Endothelial cell of umbilical vein (primary cell): Measurements from ENCODE around the gene SLFNL1. TPM values are rescaled to one million over a fixed set of nuclear protein-coding genes. Genes with fewer than 3 reads are reported as not detected.

Experiments used
- BruUV-seq: library from RNA; stranded (reverse); fragments of 400-500 nt; replicated peaks from 2 replicates; lab custom pipeline; 2021; lab: Mats Ljungman, UMichigan
- CTCF ChIA-PET: fragments of 300-600, 350-600 bp; sonication (Branson Sonifier 250); formaldehyde crosslinking; loops from one replicate; lab custom pipeline; 2021; ENCODE audit warnings: antibody characterized with exemption, inconsistent platforms; lab: Charles Lee
- POLR2A ChIA-PET: fragments of 300-600, 350-600 bp; sonication (Branson Sonifier 250); formaldehyde crosslinking; loops from one replicate; lab custom pipeline; 2021; ENCODE audit warnings: antibody characterized with exemption, inconsistent platforms; lab: Charles Lee
- DNase-seq: peaks from one replicate; pipeline ENCODE4 v3.0.0-alpha.2; 2011; ENCODE audit warnings: low read depth, low spot score
- FAIRE-seq: peaks from 2 replicates; lab custom pipeline; 2011; peaks lifted over from hg19 to GRCh38; lab: Jason Lieb, UNC
- H2AFZ ChIP-seq: 2 replicates; pipeline ENCODE4 v1.6.0; 2012; ENCODE audit warnings: low read depth, low read length, control low read depth, inconsistent platforms
- H3K27ac ChIP-seq: 2 replicates; pipeline ENCODE4 v1.5.1; 2011; ENCODE audit warnings: low read depth, mild to moderate bottlenecking, control low read depth, low read length, moderate library complexity; ENCODE audit not compliant: insufficient read depth
- H3K27me3 ChIP-seq, 2 experiments: 2 replicates each; pipeline versions ENCODE4 v1.6.0 to v1.6.1; 2011; ENCODE audit warnings: low read length in 2 of 2, mixed read lengths in 1 of 2; ENCODE audit not compliant: control insufficient read depth in 2 of 2, insufficient read depth in 2 of 2
- H3K36me3 ChIP-seq, 2 experiments: 2 replicates in 1 of 2; 3 replicates in 1 of 2; pipeline ENCODE4 v1.5.1; 2011; ENCODE audit warnings: low read length in 2 of 2, mild to moderate bottlenecking in 1 of 2, moderate library complexity in 1 of 2; ENCODE audit not compliant: control insufficient read depth in 2 of 2, insufficient read depth in 2 of 2; ENCODE audit errors: extremely low read depth in 1 of 2
- H3K4me1 ChIP-seq: 3 replicates; pipeline ENCODE4 v1.5.1; 2011; ENCODE audit warnings: mild to moderate bottlenecking, low read length; ENCODE audit not compliant: control insufficient read depth, insufficient read depth; ENCODE audit errors: extremely low read depth
- H3K4me2 ChIP-seq: 2 replicates; pipeline ENCODE4 v1.6.1; 2011; ENCODE audit warnings: low read length, control low read depth, mixed read lengths; ENCODE audit not compliant: insufficient read depth
- H3K4me3 ChIP-seq, 3 experiments: fragments of 200-600 bp in 1 of 3; sonication (generic), shearing (Covaris generic) in 1 of 3; replicated peaks in 1 of 3; 2 replicates each; pipeline ENCODE4 v1.5.1; 2011 to 2016; ENCODE audit warnings: control low read depth in 3 of 3, low read length in 3 of 3, mild to moderate bottlenecking in 2 of 3, inconsistent platforms in 1 of 3, low read depth in 1 of 3, moderate library complexity in 1 of 3; ENCODE audit not compliant: insufficient read depth in 1 of 3
- H3K79me2 ChIP-seq: 2 replicates; pipeline ENCODE4 v1.6.0; 2012; ENCODE audit warnings: low read length, inconsistent platforms; ENCODE audit not compliant: control insufficient read depth, insufficient read depth
- H3K9ac ChIP-seq: replicated peaks from 2 replicates; pipeline ENCODE3; 2011; ENCODE audit warnings: low read length, control low read depth; ENCODE audit not compliant: insufficient read depth; ENCODE audit errors: extremely low read depth
- H3K9me1 ChIP-seq: replicated peaks from 3 replicates; pipeline ENCODE4 v1.6.0; 2011; ENCODE audit warnings: mild to moderate bottlenecking, low read length; ENCODE audit not compliant: control insufficient read depth, insufficient read depth; ENCODE audit errors: extremely low read depth
- H3K9me3 ChIP-seq: replicated peaks from 2 replicates; pipeline ENCODE4 v1.5.1; 2012; ENCODE audit warnings: low read length, inconsistent platforms; ENCODE audit not compliant: control insufficient read depth, insufficient read depth
- H4K20me1 ChIP-seq: replicated peaks from 2 replicates; pipeline ENCODE3; 2011; ENCODE audit warnings: mild to moderate bottlenecking, low read length; ENCODE audit not compliant: control insufficient read depth, insufficient read depth; ENCODE audit errors: extremely low read depth
- EZH2 ChIP-seq: IDR thresholded peaks from 2 replicates; pipeline ENCODE4 v1.6.1; 2012; ENCODE audit warnings: borderline replicate concordance, low read depth, mild to moderate bottlenecking, moderate library complexity, low read length, inconsistent platforms; ENCODE audit not compliant: severe bottlenecking
- FOS ChIP-seq: IDR thresholded peaks from 2 replicates; pipeline ENCODE4 v1.6.1; 2011; ENCODE audit warnings: mild to moderate bottlenecking, low read length, moderate library complexity, borderline replicate concordance; ENCODE audit not compliant: insufficient read depth
- GATA2 ChIP-seq: IDR thresholded peaks from 2 replicates; pipeline ENCODE4 v1.7.0; 2011; ENCODE audit warnings: low read depth, mild to moderate bottlenecking, moderate library complexity, mixed read lengths, low read length; ENCODE audit not compliant: insufficient read length, insufficient read depth
- JUN ChIP-seq: IDR thresholded peaks from 2 replicates; pipeline ENCODE4 v1.6.1; 2011; ENCODE audit warnings: borderline replicate concordance, low read depth; ENCODE audit not compliant: insufficient read length, insufficient read depth
- MYC ChIP-seq: IDR thresholded peaks from one replicate; pipeline ENCODE4 v1.6.1; 2011; ENCODE audit warnings: mild to moderate bottlenecking, low read depth, low read length
- POLR2A ChIP-seq: IDR thresholded peaks from 2 replicates; pipeline ENCODE4 v1.6.1; 2012; ENCODE audit warnings: low read depth, mild to moderate bottlenecking, control low read depth, low read length
- POLR2AphosphoS5 ChIP-seq: IDR thresholded peaks from 2 replicates; pipeline ENCODE4 v1.6.1; 2012; ENCODE audit warnings: low read depth, mild to moderate bottlenecking, control low read depth, low read length, moderate library complexity; ENCODE audit not compliant: insufficient read depth
- dilution Hi-C: fragments of 300-500 bp; cut with MboI; formaldehyde crosslinking; loops from one replicate; pipeline ENCODE4 v1.15.0; 2019; ENCODE audit warnings: low sequenced_read_pairs; ENCODE audit not compliant: extremely low pct_ligation_motif_present
- intact Hi-C: fragments of 100-400 bp; cut with micrococcal nuclease; formaldehyde crosslinking; loops from one replicate; pipeline ENCODE4 v1.10.0; 2022
- polyA plus RNA-seq, 4 experiments: library from polyadenylated mRNA; depleted of rRNA in 3 of 4; stranded (reverse) in 3 of 4; unstranded in 1 of 4; fragments of >200 nt; gene quantifications; 2 replicates each; pipeline versions ENCODE4 v1.2.1 to v1.2.3, GENCODE V29; 2011 to 2012; ENCODE audit warnings: missing spikeins in 1 of 4
- total RNA-seq: library from RNA; stranded (reverse); gene quantifications from 2 replicates; pipeline ENCODE4 v1.2.3, GENCODE V29; 2021
- TF ChIP-seq, protein P1 (sequence below): IDR thresholded peaks from 2 replicates; pipeline ENCODE4 v1.6.1; 2011; ENCODE audit not compliant: insufficient read depth, insufficient read length
- TF ChIP-seq, protein P2 (sequence below), 2 donors: IDR thresholded peaks; 1 replicate in 1 of 2; 2 replicates in 1 of 2; pipeline ENCODE4 v1.5.1; 2011; ENCODE audit warnings: low read length in 2 of 2, mild to moderate bottlenecking in 2 of 2, moderate library complexity in 2 of 2, control low read depth in 1 of 2, inconsistent platforms in 1 of 2, low read depth in 1 of 2; ENCODE audit not compliant: insufficient read depth in 1 of 2; ENCODE audit errors: extremely low read depth in 1 of 2

SLFNL1 gene
- total and polyA plus RNA-seq, 2 donors (not counting 3 experiments of a cell fraction or from before 2014, with no cell fraction given): 0.14 to 0.29 TPM

- H3K4me3 ChIP-seq: no peak overlapping the region
- H3K4me2 ChIP-seq: no peak overlapping the region
- no peak for TF ChIP-seq EZH2
- TF ChIP-seq POLR2AphosphoS5: no peak
- no peak for TF ChIP-seq JUN
- TF ChIP-seq, protein P1, sequence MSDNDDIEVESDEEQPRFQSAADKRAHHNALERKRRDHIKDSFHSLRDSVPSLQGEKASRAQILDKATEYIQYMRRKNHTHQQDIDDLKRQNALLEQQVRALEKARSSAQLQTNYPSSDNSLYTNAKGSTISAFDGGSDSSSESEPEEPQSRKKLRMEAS: no peak
- TF ChIP-seq, protein P2, sequence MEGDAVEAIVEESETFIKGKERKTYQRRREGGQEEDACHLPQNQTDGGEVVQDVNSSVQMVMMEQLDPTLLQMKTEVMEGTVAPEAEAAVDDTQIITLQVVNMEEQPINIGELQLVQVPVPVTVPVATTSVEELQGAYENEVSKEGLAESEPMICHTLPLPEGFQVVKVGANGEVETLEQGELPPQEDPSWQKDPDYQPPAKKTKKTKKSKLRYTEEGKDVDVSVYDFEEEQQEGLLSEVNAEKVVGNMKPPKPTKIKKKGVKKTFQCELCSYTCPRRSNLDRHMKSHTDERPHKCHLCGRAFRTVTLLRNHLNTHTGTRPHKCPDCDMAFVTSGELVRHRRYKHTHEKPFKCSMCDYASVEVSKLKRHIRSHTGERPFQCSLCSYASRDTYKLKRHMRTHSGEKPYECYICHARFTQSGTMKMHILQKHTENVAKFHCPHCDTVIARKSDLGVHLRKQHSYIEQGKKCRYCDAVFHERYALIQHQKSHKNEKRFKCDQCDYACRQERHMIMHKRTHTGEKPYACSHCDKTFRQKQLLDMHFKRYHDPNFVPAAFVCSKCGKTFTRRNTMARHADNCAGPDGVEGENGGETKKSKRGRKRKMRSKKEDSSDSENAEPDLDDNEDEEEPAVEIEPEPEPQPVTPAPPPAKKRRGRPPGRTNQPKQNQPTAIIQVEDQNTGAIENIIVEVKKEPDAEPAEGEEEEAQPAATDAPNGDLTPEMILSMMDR (IDR thresholded peaks at IDR 0.05; ENCODE audit: extremely low read depth in 1 of 2, insufficient read depth in 1 of 2, low read depth in 1 of 2, low read length in 2 of 2): no peak
- TF ChIP-seq FOS: no peak
- no peak for TF ChIP-seq GATA2
- no peak for TF ChIP-seq MYC
- TF ChIP-seq POLR2A: no peak
- no peak for DNase-seq
- no peaks in the 10 kb centered on the region for H4K20me1 ChIP-seq
- H3K27me3 ChIP-seq: no peaks in the 10 kb centered on the region
- no TSS peak for BruUV-seq
- no peaks in the 10 kb centered on the region for H3K9me3 ChIP-seq
- CTCF ChIA-PET: interaction anchor here (1.0 to 2.3 kb wide), 2 partner anchors 13 to 29 kb away, joined by 3 to 15 read pairs; no protein-coding TSS in a partner anchor
- dilution Hi-C loops (no loop called here), intact Hi-C loops (loop anchor here (2.0 kb wide), 2 partner anchors 29 to 93 kb away; no protein-coding TSS in a partner anchor)
- POLR2A ChIA-PET: no interaction called here
- peaks cover 0 to 19% of the 10 kb centered on the region in 2 experiments for H3K36me3 ChIP-seq
- no peak overlapping the region for H3K9ac ChIP-seq
- no peak overlapping the region for H2AFZ ChIP-seq
- peak overlapping the region; percentile 17 for H3K27ac ChIP-seq
- H3K4me1 ChIP-seq: peaks cover 30% of the 10 kb centered on the region
- FAIRE-seq: no peak
- no peaks in the 10 kb centered on the region for H3K79me2 ChIP-seq
- H3K9me1 ChIP-seq: no peaks in the 10 kb centered on the region
Measured at GRCh38 chr1:41015897-41016470, 5.5 kb downstream of the SLFNL1 start.
